BLaER1 treated with 17β-estradiol and CSF1 and Interleukin-3, amounts not matched to agents 10 nM and 100 nM (cell line): Measurements from ENCODE around the gene PLXND1.

Source experiments
- H3K27ac ChIP-seq, 11 experiments: shearing (Covaris generic); formaldehyde crosslinking; 2 replicates each; pipeline ENCODE4 v1.8.1; 2022
- H3K27me3 ChIP-seq, 11 experiments: shearing (Covaris generic); formaldehyde crosslinking; 2 replicates each; pipeline ENCODE4 v1.8.1; 2022
- H3K36me3 ChIP-seq, 11 experiments: shearing (Covaris generic); formaldehyde crosslinking; 2 replicates each; pipeline ENCODE4 v1.8.1; 2022
- H3K4me1 ChIP-seq, 10 experiments: shearing (Covaris generic); formaldehyde crosslinking; 2 replicates each; pipeline ENCODE4 v1.8.1; 2022
- H3K4me2 ChIP-seq, 11 experiments: shearing (Covaris generic); formaldehyde crosslinking; 2 replicates each; pipeline ENCODE4 v1.8.1; 2022
- H3K4me3 ChIP-seq, 10 experiments: shearing (Covaris generic); formaldehyde crosslinking; 2 replicates each; pipeline ENCODE4 v1.8.1; 2022
- H3K9ac ChIP-seq, 11 experiments: shearing (Covaris generic); formaldehyde crosslinking; 2 replicates each; pipeline ENCODE4 v1.8.1; 2022
- H3K9me3 ChIP-seq, 11 experiments: shearing (Covaris generic); formaldehyde crosslinking; replicated peaks in 1 of 11; 2 replicates each; pipeline ENCODE4 v1.8.1; 2022
- H4K20me1 ChIP-seq, 11 experiments: shearing (Covaris generic); formaldehyde crosslinking; 2 replicates each; pipeline ENCODE4 v1.8.1; 2022
- Cebpa-rat ChIP-seq, 11 experiments: shearing (Covaris generic); IDR thresholded peaks; 2 replicates each; pipeline ENCODE4 v1.8.1; 2022

PLXND1 gene

GRCh38 chr3:129608087-129608935 lies 1.8 kb upstream of the PLXND1 start:
- no peak for TF ChIP-seq Cebpa-rat (IDR thresholded peaks at IDR 0.05)
- Histone ChIP-seq H4K20me1 (peaks cover 25 to 32% (median 28%) of the 10 kb centered on the region in 11 experiments), H3K27me3 (no peaks in the 10 kb centered on the region), H3K9ac (peak overlapping the region; percentile 71 to 93 (median 83)), H3K4me2 (peak overlapping the region; percentile 86 to 99 (median 95)), H3K9me3 (no peaks in the 10 kb centered on the region), H3K4me3 (peak overlapping the region in 9 of 10 experiments; percentile 52 to 96 (median 82); a peak in 17 of 20 replicates), H3K4me1 (peaks cover 58 to 81% (median 76%) of the 10 kb centered on the region in 10 experiments), H3K27ac (peak overlapping the region; percentile 74 to 91 (median 86)), H3K36me3 (peaks cover 0 to 17% (median 0%) of the 10 kb centered on the region in 11 experiments; a peak in 4 of 22 replicates)

GRCh38 chr3:129607391-129608068 lies 1.1 kb upstream of the PLXND1 start:
- TF ChIP-seq Cebpa-rat (IDR thresholded peaks at IDR 0.05) = no peak
- H3K27me3 ChIP-seq = no peaks in the 10 kb centered on the region
- H3K4me2 ChIP-seq = peak overlapping the region; percentile 86 to 99 (median 95)
- H3K4me1 ChIP-seq = peaks cover 56 to 81% (median 76%) of the 10 kb centered on the region in 10 experiments
- peaks cover 0 to 25% (median 0%) of the 10 kb centered on the region in 11 experiments; a peak in 8 of 22 replicates for H3K36me3 ChIP-seq
- peak overlapping the region; percentile 52 to 96 (median 82) for H3K4me3 ChIP-seq
- H3K27ac ChIP-seq = peak overlapping the region; percentile 74 to 91 (median 86)
- H3K9ac ChIP-seq = peak overlapping the region; percentile 71 to 93 (median 83)
- H4K20me1 ChIP-seq = peaks cover 32 to 39% (median 36%) of the 10 kb centered on the region in 11 experiments
- no peaks in the 10 kb centered on the region for H3K9me3 ChIP-seq

DNA sequence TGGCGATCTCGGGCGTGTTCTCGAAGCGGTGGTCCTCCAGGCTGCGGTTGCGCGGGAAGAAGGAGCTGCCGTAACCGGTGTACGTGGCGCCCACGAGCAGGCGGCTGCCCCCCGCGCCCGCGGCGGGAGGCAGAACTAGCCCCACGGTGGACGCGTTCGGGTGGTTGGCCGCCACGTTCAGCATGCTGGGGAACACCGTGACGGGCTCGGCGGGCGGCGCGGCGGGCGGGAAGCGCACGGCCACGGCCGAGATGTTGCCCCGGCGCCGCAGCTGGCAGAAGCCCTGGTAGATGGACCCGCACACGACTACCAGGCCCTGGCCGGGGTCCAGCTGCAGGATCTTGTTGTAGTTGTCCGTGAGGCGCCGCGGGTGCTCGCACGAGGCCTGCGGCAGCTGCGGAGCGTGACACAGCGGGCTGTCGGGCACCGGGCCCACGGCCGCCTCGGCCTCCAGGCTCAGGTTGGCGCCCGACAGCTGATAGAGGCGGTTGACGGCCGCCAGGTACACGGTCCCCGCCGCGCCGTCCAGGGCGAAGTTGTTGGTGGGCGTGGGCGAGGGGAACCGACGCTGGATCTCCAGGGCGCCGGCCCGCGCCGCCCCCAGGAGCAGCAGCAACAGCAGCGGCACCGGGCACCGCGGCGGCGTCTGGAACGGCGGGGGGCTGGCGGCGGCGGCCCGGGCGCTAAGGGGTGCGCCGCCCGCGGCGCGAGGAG lies 397 bp downstream of the PLXND1 start:
- TF ChIP-seq Cebpa-rat (IDR thresholded peaks at IDR 0.05) = no peak
- Histone ChIP-seq H3K4me2 (peak overlapping the region; percentile 33 to 100 (median 99)), H4K20me1 (peaks cover 45 to 54% (median 51%) of the 10 kb centered on the region in 11 experiments), H3K36me3 (peaks cover 0 to 39% (median 10%) of the 10 kb centered on the region in 11 experiments; a peak in 13 of 22 replicates), H3K9ac (peak overlapping the region; percentile 80 to 95 (median 87)), H3K4me1 (peaks cover 56 to 81% (median 76%) of the 10 kb centered on the region in 10 experiments), H3K27ac (peak overlapping the region; percentile 54 to 86 (median 78)), H3K27me3 (no peaks in the 10 kb centered on the region), H3K4me3 (peak overlapping the region; percentile 75 to 98 (median 84)), H3K9me3 (no peaks in the 10 kb centered on the region)

DNA sequence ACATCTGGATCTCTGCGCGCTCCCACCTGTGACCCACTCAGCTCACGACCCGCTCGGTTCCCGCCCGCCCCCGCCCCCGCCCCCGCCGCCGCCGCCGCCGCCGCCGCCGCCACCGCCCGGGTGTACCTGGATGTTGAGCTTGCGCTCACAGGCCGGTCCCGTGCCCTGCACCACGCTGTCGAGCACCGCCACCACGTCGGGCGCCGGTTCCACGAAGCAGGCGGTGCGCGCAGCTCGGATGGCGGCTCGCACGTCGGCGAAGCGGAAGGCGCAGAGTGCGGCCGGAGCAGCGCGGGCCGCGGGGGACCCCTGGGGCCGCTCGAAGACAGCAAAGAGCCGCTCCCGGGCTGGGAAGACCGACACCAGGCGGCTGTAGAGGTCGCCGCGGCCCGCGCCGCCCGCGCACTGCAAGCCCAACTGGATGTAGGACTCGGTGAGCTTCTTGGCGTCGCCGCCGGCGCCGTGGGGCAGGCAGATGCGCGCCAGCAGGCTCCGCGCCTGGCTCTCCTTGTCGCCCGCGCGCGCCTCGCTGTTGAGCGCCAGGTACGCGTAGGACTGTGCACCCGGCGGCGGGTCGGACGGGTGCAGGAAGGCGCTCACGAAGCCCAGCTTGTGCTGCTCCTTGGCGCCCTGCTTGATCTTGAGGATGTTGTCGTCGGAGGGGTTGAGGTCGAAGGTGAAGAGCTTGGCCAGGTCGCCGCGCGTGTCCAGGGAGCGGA lies 1.1 kb downstream of the PLXND1 start:
- H3K4me1 ChIP-seq = peaks cover 59 to 84% (median 79%) of the 10 kb centered on the region in 10 experiments
- H3K27ac ChIP-seq = peak overlapping the region; percentile 54 to 86 (median 78)
- H3K4me2 ChIP-seq = peak overlapping the region; percentile 92 to 100 (median 99)
- H3K9ac ChIP-seq = peak overlapping the region; percentile 80 to 95 (median 87)
- H3K27me3 ChIP-seq = no peaks in the 10 kb centered on the region
- H3K4me3 ChIP-seq = peak overlapping the region; percentile 75 to 98 (median 84)
- H3K36me3 ChIP-seq = peaks cover 0 to 46% (median 14%) of the 10 kb centered on the region in 11 experiments; a peak in 13 of 22 replicates
- no peak for TF ChIP-seq Cebpa-rat (IDR thresholded peaks at IDR 0.05)
- no peaks in the 10 kb centered on the region for H3K9me3 ChIP-seq
- H4K20me1 ChIP-seq = peaks cover 45 to 61% (median 58%) of the 10 kb centered on the region in 11 experiments

- Histone ChIP-seq H3K36me3 (peaks cover 0 to 52% (median 14%) of the 10 kb centered on the region in 11 experiments; a peak in 13 of 22 replicates), H3K27me3 (no peaks in the 10 kb centered on the region), H3K9me3 (no peaks in the 10 kb centered on the region), H3K4me1 (peaks cover 59 to 84% (median 79%) of the 10 kb centered on the region in 10 experiments), H3K4me2 (peak overlapping the region; percentile 92 to 100 (median 99)), H3K4me3 (peak overlapping the region; percentile 75 to 98 (median 84)), H3K27ac (peak overlapping the region in 3 of 11 experiments; percentile 36 to 99 (median 53); a peak in 3 of 22 replicates), H4K20me1 (peaks cover 45 to 67% (median 64%) of the 10 kb centered on the region in 11 experiments), H3K9ac (peak overlapping the region; percentile 80 to 95 (median 87))
- no peak for TF ChIP-seq Cebpa-rat (IDR thresholded peaks at IDR 0.05)
Measured at GRCh38 chr3:129604767-129605166, 1.7 kb downstream of the PLXND1 start.

DNA sequence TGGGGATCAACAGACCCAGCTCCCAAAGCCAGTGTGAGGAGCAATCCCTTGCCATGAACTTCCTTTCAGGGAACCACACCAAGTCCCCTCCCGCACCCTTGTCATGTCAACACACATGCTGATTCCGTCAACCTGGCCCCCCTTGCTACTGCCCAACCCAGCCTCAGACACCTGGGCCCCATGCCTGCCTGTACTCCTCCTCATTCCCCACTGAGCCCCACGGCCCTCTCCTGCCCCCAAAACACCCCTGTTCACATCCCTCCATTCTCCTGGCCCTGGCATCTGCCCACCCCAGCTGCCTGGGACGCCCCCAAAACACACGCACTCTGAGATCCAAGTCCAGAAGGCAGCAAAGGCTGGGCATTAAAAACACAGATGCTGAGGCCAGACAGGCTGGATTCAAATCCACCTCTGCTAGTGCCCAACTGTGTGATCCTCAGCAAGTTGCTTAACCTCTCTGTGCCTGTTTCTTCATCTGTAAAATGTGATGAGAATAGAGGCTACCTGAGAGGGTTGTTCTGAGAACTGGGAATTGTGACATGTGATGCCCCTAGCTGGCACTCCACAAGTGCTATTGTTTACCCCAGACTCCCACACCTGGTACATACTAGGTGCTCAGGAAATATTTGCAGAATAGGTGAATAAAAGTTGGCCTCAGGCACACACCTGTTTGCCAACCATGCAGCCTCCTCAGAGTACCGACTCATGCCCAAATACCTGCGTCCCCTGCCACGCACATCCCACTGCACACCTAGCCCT lies 2.3 kb downstream of the PLXND1 start:
- peaks cover 45 to 72% (median 69%) of the 10 kb centered on the region in 11 experiments for H4K20me1 ChIP-seq
- H3K27me3 ChIP-seq = no peaks in the 10 kb centered on the region
- no peak for TF ChIP-seq Cebpa-rat (IDR thresholded peaks at IDR 0.05)
- peaks cover 58 to 84% (median 79%) of the 10 kb centered on the region in 10 experiments for H3K4me1 ChIP-seq
- H3K4me2 ChIP-seq = peak overlapping the region; percentile 92 to 100 (median 99)
- peak overlapping the region; percentile 80 to 95 (median 87) for H3K9ac ChIP-seq
- H3K4me3 ChIP-seq = peak overlapping the region; percentile 75 to 98 (median 84)
- no peaks in the 10 kb centered on the region for H3K9me3 ChIP-seq
- H3K27ac ChIP-seq = peak overlapping the region in 8 of 11 experiments; percentile 31 to 100 (median 76); a peak in 13 of 22 replicates
- peaks cover 0 to 52% (median 14%) of the 10 kb centered on the region in 11 experiments; a peak in 13 of 22 replicates for H3K36me3 ChIP-seq

GRCh38 chr3:129603561-129603942 lies 2.9 kb downstream of the PLXND1 start:
- peaks cover 45 to 78% (median 75%) of the 10 kb centered on the region in 11 experiments for H4K20me1 ChIP-seq
- peak overlapping the region; percentile 75 to 98 (median 84) for H3K4me3 ChIP-seq
- H3K4me1 ChIP-seq = peaks cover 58 to 84% (median 79%) of the 10 kb centered on the region in 10 experiments
- peaks cover 0 to 58% (median 14%) of the 10 kb centered on the region in 11 experiments; a peak in 14 of 22 replicates for H3K36me3 ChIP-seq
- H3K27me3 ChIP-seq = no peaks in the 10 kb centered on the region
- no peak for TF ChIP-seq Cebpa-rat (IDR thresholded peaks at IDR 0.05)
- H3K9me3 ChIP-seq = no peaks in the 10 kb centered on the region
- peak overlapping the region; percentile 92 to 100 (median 99) for H3K4me2 ChIP-seq
- peak overlapping the region in 9 of 11 experiments; percentile 20 to 100 (median 55); a peak in 17 of 22 replicates for H3K27ac ChIP-seq
- peak overlapping the region; percentile 80 to 95 (median 87) for H3K9ac ChIP-seq
